MM.1S (cell line): Measurements from ENCODE around the gene ARHGAP26.

ENCODE experiments used
- EZH2phosphoT487 ChIP-seq: fragments of 300-600 bp; sonication (generic); IDR thresholded peaks from 2 replicates; pipeline ENCODE4 v1.6.1; 2018; ENCODE audit warnings: antibody characterized with exemption, low read length
- TF ChIP-seq, protein P1 (sequence below): fragments of 300-600 bp; sonication (generic); IDR thresholded peaks from 2 replicates; pipeline ENCODE4 v1.5.1; 2016; ENCODE audit warnings: antibody characterized with exemption, low read length, mixed read lengths

- TF ChIP-seq, protein P1, sequence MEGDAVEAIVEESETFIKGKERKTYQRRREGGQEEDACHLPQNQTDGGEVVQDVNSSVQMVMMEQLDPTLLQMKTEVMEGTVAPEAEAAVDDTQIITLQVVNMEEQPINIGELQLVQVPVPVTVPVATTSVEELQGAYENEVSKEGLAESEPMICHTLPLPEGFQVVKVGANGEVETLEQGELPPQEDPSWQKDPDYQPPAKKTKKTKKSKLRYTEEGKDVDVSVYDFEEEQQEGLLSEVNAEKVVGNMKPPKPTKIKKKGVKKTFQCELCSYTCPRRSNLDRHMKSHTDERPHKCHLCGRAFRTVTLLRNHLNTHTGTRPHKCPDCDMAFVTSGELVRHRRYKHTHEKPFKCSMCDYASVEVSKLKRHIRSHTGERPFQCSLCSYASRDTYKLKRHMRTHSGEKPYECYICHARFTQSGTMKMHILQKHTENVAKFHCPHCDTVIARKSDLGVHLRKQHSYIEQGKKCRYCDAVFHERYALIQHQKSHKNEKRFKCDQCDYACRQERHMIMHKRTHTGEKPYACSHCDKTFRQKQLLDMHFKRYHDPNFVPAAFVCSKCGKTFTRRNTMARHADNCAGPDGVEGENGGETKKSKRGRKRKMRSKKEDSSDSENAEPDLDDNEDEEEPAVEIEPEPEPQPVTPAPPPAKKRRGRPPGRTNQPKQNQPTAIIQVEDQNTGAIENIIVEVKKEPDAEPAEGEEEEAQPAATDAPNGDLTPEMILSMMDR, result peak; percentile 45
- no peak for TF ChIP-seq EZH2phosphoT487
These were observed 238.8 kb downstream of the ARHGAP26 start for GRCh38 chr5:143008809-143009521.
